NT2/D1 (cell line): Measurements from ENCODE around the gene DLL1.
"Not testable (repeated sequence)": the region's sequence is repeated elsewhere in the genome, so short reads cannot be mapped to it uniquely, and the experiment has no call there.

ENCODE experiments used
- SUZ12 ChIP-seq: IDR thresholded peaks from 2 replicates; pipeline ENCODE4 v1.6.1; 2011; ENCODE audit not compliant: insufficient read length, insufficient read depth; ENCODE audit errors: extremely low read depth
- YY1 ChIP-seq: IDR thresholded peaks from 2 replicates; pipeline ENCODE4 v1.6.1; 2011; ENCODE audit not compliant: insufficient read length, insufficient read depth
- ZNF274 ChIP-seq: IDR thresholded peaks from 2 replicates; pipeline ENCODE4 v1.6.1; 2011; ENCODE audit warnings: mild to moderate bottlenecking, low read depth, low read length

GRCh38 chr6:170335199-170335598, 44.3 kb upstream of the DLL1 start:
- TF ChIP-seq SUZ12, YY1, ZNF274: not testable (repeated sequence)
